ENCODE data around the gene GP5. TPM values are rescaled to one million over a fixed set of nuclear protein-coding genes. Genes with fewer than 3 reads are reported as not detected.

GP5 gene
- total and polyA plus RNA-seq, 2 experiments from 2014 or later, result 0.11 TPM; not detected in 1

- no peak overlapping the region for H3K27ac ChIP-seq
- in situ Hi-C loops (cut with MboI), result no loop called here
- no peaks in the 10 kb centered on the region for H3K9me2 ChIP-seq (ENCODE audit: insufficient read depth)
- H3K79me2 ChIP-seq (ENCODE audit: insufficient read depth), result no peaks in the 10 kb centered on the region
- H3K4me3 ChIP-seq, result no peak overlapping the region
- H3K4me1 ChIP-seq (ENCODE audit: insufficient read depth), result no peaks in the 10 kb centered on the region
- no peaks in the 10 kb centered on the region for H3K9me3 ChIP-seq (ENCODE audit: low read depth)
- H3K36me3 ChIP-seq (ENCODE audit: low read depth), result no peaks in the 10 kb centered on the region
- TF ChIP-seq EZH2phosphoT487 (IDR thresholded peaks at IDR 0.05; ENCODE audit: insufficient read depth, low read depth) (no peak), EZH2 (IDR thresholded peaks at IDR 0.05; ENCODE audit: insufficient read depth, poor library complexity, severe bottlenecking) (no peak)
- DNase-seq, result no peak
- H3K4me2 ChIP-seq (ENCODE audit: unreplicated experiment), result no peak overlapping the region
- WGBS, 2 experiments (ENCODE audit: low coverage in 1 of 2, low lambda C conversion rate in 2 of 2, missing lambda C conversion rate in 2 of 2), result 95 to 97% methylated on average over 5 of the region's 5 CpGs
- H4K20me1 ChIP-seq (ENCODE audit: insufficient read depth), result no peaks in the 10 kb centered on the region
- peaks cover 4% of the 10 kb centered on the region; the same call in 1 of the 2 replicates for H3F3A ChIP-seq (ENCODE audit: insufficient read depth)
- H2AFZ ChIP-seq, result no peak overlapping the region
- H3K27me3 ChIP-seq (replicated peaks; ENCODE audit: insufficient read depth), result peaks cover 7% of the 10 kb centered on the region
- no peak overlapping the region for H3K9ac ChIP-seq
Measured at GRCh38 chr3:194395212-194395611, 3.9 kb downstream of the GP5 start.

GRCh38 chr3:194392576-194392975 lies 6.5 kb downstream of the GP5 start:
- no peaks in the 10 kb centered on the region for H3K4me1 ChIP-seq (ENCODE audit: insufficient read depth)
- H3F3A ChIP-seq (ENCODE audit: insufficient read depth), result peaks cover 4% of the 10 kb centered on the region; the same call in 1 of the 2 replicates
- 87 to 88% methylated on average over 7 of the region's 7 CpGs for WGBS, 2 experiments (ENCODE audit: low coverage in 1 of 2, low lambda C conversion rate in 2 of 2, missing lambda C conversion rate in 2 of 2)
- no peak overlapping the region for H3K9ac ChIP-seq
- H3K9me2 ChIP-seq (ENCODE audit: insufficient read depth), result no peaks in the 10 kb centered on the region
- TF ChIP-seq EZH2 (IDR thresholded peaks at IDR 0.05; ENCODE audit: insufficient read depth, poor library complexity, severe bottlenecking) (no peak), EZH2phosphoT487 (IDR thresholded peaks at IDR 0.05; ENCODE audit: insufficient read depth, low read depth) (no peak)
- in situ Hi-C loops (cut with MboI), result no loop called here
- DNase-seq, result no peak
- H3K27me3 ChIP-seq (replicated peaks; ENCODE audit: insufficient read depth), result peaks cover 7% of the 10 kb centered on the region
- no peaks in the 10 kb centered on the region for H3K9me3 ChIP-seq (ENCODE audit: low read depth)
- no peak overlapping the region for H2AFZ ChIP-seq
- no peaks in the 10 kb centered on the region for H3K36me3 ChIP-seq (ENCODE audit: low read depth)
- H3K27ac ChIP-seq, result no peak overlapping the region
- no peaks in the 10 kb centered on the region for H4K20me1 ChIP-seq (ENCODE audit: insufficient read depth)
- no peak overlapping the region for H3K4me2 ChIP-seq (ENCODE audit: unreplicated experiment)
- no peak overlapping the region for H3K4me3 ChIP-seq
- no peaks in the 10 kb centered on the region for H3K79me2 ChIP-seq (ENCODE audit: insufficient read depth)

DNA sequence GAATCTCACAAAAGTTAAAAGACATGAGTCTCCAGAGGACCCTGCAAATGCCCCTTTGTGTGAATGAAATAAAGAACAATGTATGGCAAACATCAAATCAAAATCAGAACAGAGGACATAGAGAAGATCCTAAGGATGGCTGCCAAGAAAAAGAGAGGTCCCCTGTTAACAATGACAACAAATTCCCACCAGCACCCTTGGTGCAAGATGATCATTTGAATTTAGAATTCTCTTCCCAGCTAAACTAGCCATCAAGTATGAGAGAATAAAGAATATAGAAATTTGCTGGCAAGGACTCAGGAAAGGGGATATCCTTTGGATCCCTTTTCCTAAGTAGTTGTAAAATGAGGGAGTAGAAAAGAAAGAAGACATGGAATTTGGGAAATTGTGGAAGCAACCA lies 8.2 kb downstream of the GP5 start:
- no peak overlapping the region for H3K4me3 ChIP-seq
- TF ChIP-seq EZH2phosphoT487 (IDR thresholded peaks at IDR 0.05; ENCODE audit: insufficient read depth, low read depth), result no peak
- H3K9me2 ChIP-seq (ENCODE audit: insufficient read depth), result no peaks in the 10 kb centered on the region
- no peak overlapping the region for H3K4me2 ChIP-seq (ENCODE audit: unreplicated experiment)
- H3K9ac ChIP-seq, result no peak overlapping the region
- no peaks in the 10 kb centered on the region for H4K20me1 ChIP-seq (ENCODE audit: insufficient read depth)
- no peaks in the 10 kb centered on the region for H3K36me3 ChIP-seq (ENCODE audit: low read depth)
- no peaks in the 10 kb centered on the region for H3K9me3 ChIP-seq (ENCODE audit: low read depth)
- DNase-seq, result no peak
- H2AFZ ChIP-seq, result no peak overlapping the region
- peaks cover 8% of the 10 kb centered on the region for H3K27me3 ChIP-seq (replicated peaks; ENCODE audit: insufficient read depth)
- in situ Hi-C loops (cut with MboI), result no loop called here
- no peaks in the 10 kb centered on the region for H3K4me1 ChIP-seq (ENCODE audit: insufficient read depth)
- H3K27ac ChIP-seq, result no peak overlapping the region
- H3K79me2 ChIP-seq (ENCODE audit: insufficient read depth), result no peaks in the 10 kb centered on the region
- peaks cover 4% of the 10 kb centered on the region; the same call in 1 of the 2 replicates for H3F3A ChIP-seq (ENCODE audit: insufficient read depth)

GRCh38 chr3:194389269-194389668 lies 9.8 kb downstream of the GP5 start:
- Histone ChIP-seq H3K9ac (no peak overlapping the region), H2AFZ (no peak overlapping the region), H3K4me1 (ENCODE audit: insufficient read depth) (no peaks in the 10 kb centered on the region), H3K27ac (no peak overlapping the region), H4K20me1 (ENCODE audit: insufficient read depth) (no peaks in the 10 kb centered on the region), H3K79me2 (ENCODE audit: insufficient read depth) (no peaks in the 10 kb centered on the region), H3K27me3 (replicated peaks; ENCODE audit: insufficient read depth) (peaks cover 10% of the 10 kb centered on the region), H3K4me3 (no peak overlapping the region), H3K9me2 (ENCODE audit: insufficient read depth) (no peaks in the 10 kb centered on the region), H3K9me3 (ENCODE audit: low read depth) (no peaks in the 10 kb centered on the region), H3K36me3 (ENCODE audit: low read depth) (no peaks in the 10 kb centered on the region), H3F3A (ENCODE audit: insufficient read depth) (no peaks in the 10 kb centered on the region), H3K4me2 (ENCODE audit: unreplicated experiment) (no peak overlapping the region)
- 89 to 93% methylated on average over 8 of the region's 8 CpGs for WGBS, 2 experiments (ENCODE audit: low coverage in 1 of 2, low lambda C conversion rate in 2 of 2, missing lambda C conversion rate in 2 of 2)
- no peak for DNase-seq
- in situ Hi-C loops (cut with MboI), result no loop called here
- no peak for TF ChIP-seq EZH2phosphoT487 (IDR thresholded peaks at IDR 0.05; ENCODE audit: insufficient read depth, low read depth)
- TF ChIP-seq EZH2 (IDR thresholded peaks at IDR 0.05; ENCODE audit: insufficient read depth, poor library complexity, severe bottlenecking), result no peak

GRCh38 chr3:194387926-194388418 lies 11.1 kb downstream of the GP5 start:
- no peaks in the 10 kb centered on the region for H3K9me3 ChIP-seq (ENCODE audit: low read depth)
- WGBS, 2 experiments (ENCODE audit: low coverage in 1 of 2, low lambda C conversion rate in 2 of 2, missing lambda C conversion rate in 2 of 2), result 82 to 87% methylated on average over 8 of the region's 8 CpGs
- H3K27ac ChIP-seq, result no peak overlapping the region
- H3K9me2 ChIP-seq (ENCODE audit: insufficient read depth), result no peaks in the 10 kb centered on the region
- peaks cover 10% of the 10 kb centered on the region for H3K27me3 ChIP-seq (replicated peaks; ENCODE audit: insufficient read depth)
- H4K20me1 ChIP-seq (ENCODE audit: insufficient read depth), result no peaks in the 10 kb centered on the region
- H3K79me2 ChIP-seq (ENCODE audit: insufficient read depth), result no peaks in the 10 kb centered on the region
- no peak overlapping the region for H2AFZ ChIP-seq
- H3K9ac ChIP-seq, result no peak overlapping the region
- H3K4me1 ChIP-seq (ENCODE audit: insufficient read depth), result no peaks in the 10 kb centered on the region
- H3K4me3 ChIP-seq, result no peak overlapping the region
- DNase-seq, result no peak
- TF ChIP-seq EZH2phosphoT487 (IDR thresholded peaks at IDR 0.05; ENCODE audit: insufficient read depth, low read depth) (no peak), EZH2 (IDR thresholded peaks at IDR 0.05; ENCODE audit: insufficient read depth, poor library complexity, severe bottlenecking) (no peak)
- H3K36me3 ChIP-seq (ENCODE audit: low read depth), result no peaks in the 10 kb centered on the region
- in situ Hi-C loops (cut with MboI), result no loop called here
- no peaks in the 10 kb centered on the region for H3F3A ChIP-seq (ENCODE audit: insufficient read depth)
- H3K4me2 ChIP-seq (ENCODE audit: unreplicated experiment), result no peak overlapping the region

All from GM23248 (cell line).